Raji (cell line): ENCODE data around the gene CUTA.

ENCODE experiments used
- POLR2A ChIP-seq: IDR thresholded peaks from 2 replicates; pipeline ENCODE4 v1.6.1; 2011; ENCODE audit warnings: low read depth, low read length, control low read depth; ENCODE audit not compliant: insufficient read depth

The CUTA gene

GRCh38 chr6:33397541-33397940 is 20.4 kb downstream of the CUTA start:
- TF ChIP-seq POLR2A = no peak

- TF ChIP-seq POLR2A = no peak
These were observed 24.9 kb downstream of the CUTA start for GRCh38 chr6:33392979-33393378.

- no peak for TF ChIP-seq POLR2A
These were observed 25.3 kb downstream of the CUTA start for GRCh38 chr6:33392595-33392948.

- no peak for TF ChIP-seq POLR2A
These were observed 25.8 kb downstream of the CUTA start for GRCh38 chr6:33391922-33392594.

- TF ChIP-seq POLR2A = peak; percentile 57
These were observed 26.5 kb downstream of the CUTA start, which contains the start of gene KIFC1 for GRCh38 chr6:33391278-33391921. KIFC1 (plus strand) TSS chr6:33391823; CDS start chr6:33391986, 163 bp downstream.

- TF ChIP-seq POLR2A = no peak
These were observed 27.1 kb downstream of the CUTA start for GRCh38 chr6:33390767-33391277.

GRCh38 chr6:33390173-33390572 is 27.7 kb downstream of the CUTA start:
- no peak for TF ChIP-seq POLR2A

- no peak for TF ChIP-seq POLR2A
These were observed 33.3 kb downstream of the CUTA start for GRCh38 chr6:33384581-33385020.

GRCh38 chr6:33383427-33384185 is 34.3 kb downstream of the CUTA start:
- no peak for TF ChIP-seq POLR2A

GRCh38 chr6:33380272-33380981 is 37.5 kb downstream of the CUTA start:
- no peak for TF ChIP-seq POLR2A

- no peak for TF ChIP-seq POLR2A
These were observed 40.7 kb downstream of the CUTA start for GRCh38 chr6:33377171-33377570.

- no peak for TF ChIP-seq POLR2A
These were observed 42.7 kb downstream of the CUTA start for GRCh38 chr6:33375143-33375671.

GRCh38 chr6:33373960-33374910 is 43.7 kb downstream of the CUTA start:
- TF ChIP-seq POLR2A = no peak
